Kidney glomerular epithelial cell (primary cell): ENCODE measurements around the gene CNTNAP3.
"Not testable (repeated sequence)": the region's sequence is repeated elsewhere in the genome, so short reads cannot be mapped to it uniquely, and the experiment has no call there.

ENCODE experiments used
- DNase-seq: peaks from one replicate; lab custom pipeline; 2025; lab: John Stamatoyannopoulos, UW

CNTNAP3 gene

DNA sequence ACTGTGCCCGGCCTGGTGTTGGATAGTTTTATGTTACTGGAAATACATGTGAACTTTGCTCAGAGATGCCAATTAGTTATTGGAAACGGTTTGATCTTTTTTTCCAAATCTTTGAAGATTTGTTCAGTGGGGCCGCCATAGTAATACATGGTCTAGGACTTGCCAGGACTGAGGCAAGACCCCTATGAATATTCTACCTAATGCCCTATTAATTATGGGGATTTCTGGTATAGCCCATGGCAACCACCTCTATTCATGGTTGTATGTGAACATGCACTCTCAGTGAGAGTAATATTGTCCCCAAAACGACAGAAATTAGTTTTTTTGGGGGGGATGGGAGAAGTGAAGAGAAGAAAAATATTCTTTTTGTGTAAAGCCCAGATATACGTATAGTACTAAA, 220.3 kb downstream of the CNTNAP3 start:
- not testable (repeated sequence) for DNase-seq

- not testable (repeated sequence) for DNase-seq
Measured at GRCh38 chr9:39062966-39063365, 225.0 kb downstream of the CNTNAP3 start.

GRCh38 chr9:39054453-39054852, 233.5 kb downstream of the CNTNAP3 start:
- not testable (repeated sequence) for DNase-seq

GRCh38 chr9:39046833-39047232, 241.1 kb downstream of the CNTNAP3 start:
- DNase-seq = not testable (repeated sequence)

DNA sequence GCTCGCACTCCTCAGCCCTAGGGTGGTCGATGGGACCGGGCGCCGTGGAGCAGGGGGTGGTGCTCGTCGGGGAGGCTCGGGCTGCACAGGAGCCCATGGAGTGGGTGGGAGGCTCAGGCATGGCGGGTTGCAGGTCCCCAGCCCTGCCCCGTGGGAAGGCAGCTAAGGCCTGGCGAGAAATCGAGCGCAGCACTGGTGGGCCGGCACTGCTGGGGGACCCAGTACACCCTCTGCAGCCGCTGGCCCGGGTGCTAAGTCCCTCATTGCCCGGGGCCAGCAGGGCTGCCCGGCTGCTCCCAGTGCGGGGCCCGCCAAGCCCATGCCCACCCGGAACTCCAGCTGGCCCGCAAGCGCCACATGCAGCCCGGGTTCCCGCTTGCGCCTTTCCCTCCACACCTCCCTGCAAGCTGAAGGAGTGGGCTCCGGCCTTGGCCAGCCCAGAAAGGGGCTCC, 245.6 kb downstream of the CNTNAP3 start:
- DNase-seq = not testable (repeated sequence)

- DNase-seq = not testable (repeated sequence)
Measured at GRCh38 chr9:39041774-39042173, 246.2 kb downstream of the CNTNAP3 start.

DNA sequence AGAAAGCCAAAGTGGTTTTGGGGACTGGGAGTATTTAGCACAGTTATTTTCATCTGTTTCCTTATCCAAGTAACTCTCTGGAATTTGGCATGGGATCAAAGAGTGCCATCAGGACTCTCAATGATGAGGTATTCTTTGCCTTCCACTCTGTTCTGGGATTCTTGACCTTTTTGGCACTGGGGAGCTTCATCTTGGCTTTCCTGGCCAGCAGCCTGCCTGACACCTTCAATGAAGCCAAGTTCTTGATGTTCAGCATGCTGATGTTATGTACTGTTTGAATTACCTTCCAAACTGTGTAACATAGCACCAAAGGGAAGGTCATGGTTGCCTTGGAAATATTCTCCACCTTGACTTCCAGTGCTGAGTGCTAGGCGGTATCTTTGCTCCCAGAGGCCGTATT, 248.8 kb downstream of the CNTNAP3 start:
- not testable (repeated sequence) for DNase-seq

- not testable (repeated sequence) for DNase-seq
Measured at GRCh38 chr9:39038221-39038620, 249.7 kb downstream of the CNTNAP3 start.

DNA sequence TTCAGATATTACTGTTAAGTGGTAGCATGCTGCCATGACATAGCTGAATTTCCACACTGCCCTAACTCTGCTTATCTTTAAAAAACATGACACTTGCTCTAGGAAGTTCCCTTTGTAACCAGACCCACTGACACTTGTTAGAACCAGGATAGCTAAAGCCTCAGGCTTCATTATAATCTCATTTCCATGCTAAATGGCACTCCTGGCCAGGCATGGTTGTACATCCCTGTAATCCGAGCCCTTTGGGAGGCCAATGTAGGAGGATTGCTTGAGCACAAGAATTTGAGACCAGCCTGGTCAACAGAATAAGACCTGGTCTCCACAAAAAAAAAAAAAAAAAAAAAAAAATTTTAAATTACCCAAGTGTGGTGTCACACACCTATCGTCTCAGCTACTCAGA, 254.1 kb downstream of the CNTNAP3 start:
- DNase-seq = not testable (repeated sequence)

DNA sequence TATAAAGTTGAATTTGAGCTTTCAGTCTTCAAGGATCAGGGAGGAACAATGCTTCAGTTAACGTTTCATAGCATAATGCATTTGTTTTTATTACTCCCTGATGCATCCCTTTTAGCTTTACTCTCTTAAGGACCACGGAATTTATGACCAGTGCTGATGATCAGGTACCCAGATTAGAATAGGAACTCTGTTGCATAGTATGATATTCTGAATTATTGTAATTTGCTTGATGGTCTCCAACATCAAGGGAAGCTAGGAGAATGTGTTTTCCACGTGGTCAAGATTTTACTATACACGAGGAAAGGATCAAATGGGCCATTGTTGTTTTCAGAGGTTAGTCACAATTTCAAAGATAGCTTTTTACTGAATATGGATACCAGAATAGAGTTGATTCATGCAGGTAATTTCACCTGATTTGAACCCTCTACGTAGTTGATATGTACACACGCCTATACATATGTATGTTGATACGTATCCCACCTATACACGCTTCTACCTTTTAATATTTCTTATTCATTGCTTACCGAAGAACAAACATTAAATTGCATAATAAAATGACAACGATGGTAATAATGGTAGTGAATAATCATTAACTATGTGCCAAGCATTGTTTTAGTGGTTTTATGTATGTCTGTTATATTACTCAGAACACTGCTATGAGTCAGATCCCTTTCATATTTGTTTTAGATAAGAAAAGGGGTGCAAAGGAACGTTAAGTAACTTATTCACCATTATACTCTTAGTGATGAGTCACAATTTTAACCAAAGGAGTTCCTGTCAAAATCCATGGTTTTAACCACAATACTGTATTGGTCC, 257.6 kb downstream of the CNTNAP3 start:
- not testable (repeated sequence) for DNase-seq

DNA sequence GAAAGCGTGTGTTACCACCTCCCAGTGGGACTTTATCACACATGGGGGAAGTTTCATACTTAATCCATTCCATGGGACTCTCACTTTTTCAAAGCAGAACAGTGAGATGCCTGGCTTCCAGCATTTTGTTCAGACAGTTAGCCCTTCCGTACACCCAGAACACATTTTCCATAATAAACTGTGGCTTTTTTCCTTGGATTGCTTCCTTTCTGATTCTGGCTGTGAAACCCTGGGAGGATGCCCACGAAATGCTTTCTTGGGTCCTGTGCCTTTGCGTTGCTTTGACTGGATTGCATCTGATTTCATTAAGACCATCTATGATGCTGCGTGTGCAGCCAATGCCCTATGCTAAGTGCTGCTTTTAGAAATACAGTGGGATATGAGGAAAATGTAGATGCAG, 259.1 kb downstream of the CNTNAP3 start:
- DNase-seq = not testable (repeated sequence)

DNA sequence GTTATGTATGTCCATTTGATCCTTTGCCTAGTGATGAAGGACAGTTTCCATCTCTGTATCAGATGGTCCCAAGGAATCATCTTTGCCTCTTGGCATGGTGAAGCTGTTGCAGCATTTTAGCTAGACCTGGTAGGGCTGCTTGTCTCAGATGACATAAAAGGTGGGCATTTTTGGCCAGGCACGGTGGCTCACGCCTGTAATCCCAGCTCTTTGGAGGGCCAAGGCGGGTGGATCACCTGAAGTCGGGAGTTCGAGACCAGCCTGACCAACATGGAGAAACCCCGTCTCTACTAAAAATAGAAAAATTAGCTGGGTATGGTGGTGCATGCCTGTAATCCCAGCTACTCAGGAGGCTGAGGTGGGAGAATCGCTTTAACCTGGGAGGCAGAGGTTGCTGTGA, 259.8 kb downstream of the CNTNAP3 start:
- DNase-seq = not testable (repeated sequence)

GRCh38 chr9:39025911-39026588, 261.9 kb downstream of the CNTNAP3 start:
- not testable (repeated sequence) for DNase-seq
